GM19043 (cell line): ENCODE results near the gene LONP1.

ENCODE experiments used
- ATAC-seq: cut with Tn5 transposase; IDR thresholded peaks from one replicate; pipeline ENCODE4 v1.9.1; 2021; ENCODE audit warnings: low read depth; ENCODE audit not compliant: unreplicated experiment

The LONP1 gene

GRCh38 chr19:5680437-5681368 lies 39.2 kb downstream of the LONP1 start, which contains the start of the genes HSD11B1L and MICOS13:
TSS of gene HSD11B1L (plus strand) at chr19:5681027. CDS start at chr19:5684833, 3,806 bp downstream.
TSS of gene MICOS13 (minus strand) at chr19:5680516. CDS start at chr19:5680486, 30 bp downstream.
- peak; percentile 81 for ATAC-seq

DNA sequence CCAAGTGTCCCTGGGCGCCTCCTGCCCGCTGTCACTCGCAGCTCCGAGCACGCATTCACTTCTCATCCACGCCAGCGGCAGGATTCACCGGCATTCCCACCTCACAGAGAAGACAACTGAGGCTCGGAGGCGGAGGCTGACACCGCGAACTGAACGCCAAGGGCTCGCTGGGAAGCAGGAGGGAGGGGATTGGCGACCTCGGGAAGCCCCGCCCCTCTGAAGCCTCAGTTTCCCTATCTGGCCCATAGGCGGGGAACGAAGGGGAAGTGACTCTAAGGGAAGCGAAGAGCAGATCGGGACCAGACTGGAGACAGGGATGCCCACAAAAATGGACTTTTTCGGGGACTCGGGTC lies 39.9 kb downstream of the LONP1 start:
- ATAC-seq = no peak

GRCh38 chr19:5679289-5680083 lies 40.5 kb downstream of the LONP1 start:
- no peak for ATAC-seq

DNA sequence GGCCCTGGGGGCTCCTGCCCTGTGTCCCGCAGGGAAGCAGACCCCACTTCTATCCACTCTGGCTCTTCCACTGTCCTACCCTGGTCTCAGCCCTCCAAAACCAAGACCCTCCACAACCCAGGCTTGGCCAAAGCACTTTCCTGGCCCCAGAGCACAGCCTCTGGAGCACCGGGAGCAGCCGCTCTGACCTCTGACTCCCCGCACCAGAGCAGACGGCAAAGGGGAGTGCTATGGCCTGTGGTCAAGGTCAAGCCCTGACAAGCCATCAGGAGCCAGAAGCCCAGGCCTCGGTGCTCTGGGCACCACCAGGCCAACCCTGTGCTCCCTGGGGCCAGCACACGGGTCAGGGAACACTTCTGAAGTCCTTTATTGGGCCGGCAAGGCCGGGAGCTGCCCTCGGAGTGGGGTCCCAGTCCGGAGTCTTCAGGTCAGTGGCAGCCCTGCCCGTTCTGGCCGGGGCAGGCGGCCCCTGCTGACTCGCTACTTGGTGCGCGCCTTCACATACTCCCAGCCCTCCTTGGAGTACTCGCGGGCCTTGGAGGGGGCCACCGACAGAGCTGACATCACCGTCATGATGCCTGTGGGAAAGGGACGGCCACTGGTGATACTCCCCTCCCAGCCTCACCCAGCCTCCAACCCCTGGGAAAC lies 41.8 kb downstream of the LONP1 start:
- no peak for ATAC-seq

DNA sequence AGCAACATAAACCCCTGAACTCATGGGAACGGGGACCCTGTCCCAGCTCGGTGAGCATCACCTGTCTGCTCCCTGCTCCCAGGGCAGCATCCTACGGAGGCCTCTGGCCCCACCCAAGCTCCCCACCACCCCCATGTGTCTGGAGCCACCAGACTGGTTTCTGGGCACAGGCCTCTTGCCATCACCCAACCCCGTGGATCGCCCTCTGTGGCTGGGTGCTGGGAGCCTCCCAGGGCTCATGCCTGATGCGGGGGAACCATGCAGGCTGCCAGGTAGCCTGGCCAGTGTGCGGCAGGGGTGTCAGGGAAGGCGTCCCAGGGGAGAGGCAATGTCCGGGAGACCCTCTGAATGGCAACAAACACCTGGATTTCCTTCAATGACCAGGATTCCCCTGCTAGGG lies 42.4 kb downstream of the LONP1 start:
- ATAC-seq = no peak

DNA sequence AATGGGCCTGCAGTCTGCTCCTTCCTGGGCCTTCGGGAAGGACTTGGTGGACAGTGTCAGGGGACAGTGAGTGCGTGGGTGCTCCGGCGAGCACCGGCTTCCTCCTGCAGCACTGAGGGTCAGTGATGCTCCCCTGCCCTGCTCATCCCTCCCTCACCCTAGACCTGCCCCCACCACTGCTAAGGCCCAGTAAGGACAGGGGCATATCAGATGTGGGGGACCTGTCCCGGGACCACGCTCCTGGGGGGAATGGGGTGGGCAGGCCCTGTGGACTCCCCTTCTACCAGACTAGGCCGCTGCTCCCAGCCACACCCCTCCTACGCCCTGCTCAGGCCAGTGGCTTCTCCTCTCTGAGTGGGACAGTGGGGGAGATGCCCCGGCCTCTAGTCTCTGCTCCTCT lies 42.8 kb downstream of the LONP1 start:
- no peak for ATAC-seq

DNA sequence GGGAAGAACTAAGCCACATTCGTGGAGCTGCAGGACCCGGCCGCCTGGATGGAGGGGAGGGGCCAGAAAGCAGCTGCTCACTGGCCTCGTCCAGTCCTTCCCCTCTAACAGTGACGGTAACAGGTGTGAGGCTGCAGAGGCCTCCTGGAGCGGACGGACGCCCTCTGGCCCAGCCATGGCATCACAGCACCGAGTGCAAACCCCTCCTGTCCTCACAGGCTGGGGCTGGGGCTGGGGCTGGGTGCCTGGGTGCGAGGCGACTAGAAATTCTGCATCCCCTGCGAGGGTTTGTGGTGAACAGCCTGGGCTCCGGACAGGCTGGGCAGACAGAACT lies 43.2 kb downstream of the LONP1 start:
- ATAC-seq = no peak

GRCh38 chr19:5676105-5676771 lies 43.7 kb downstream of the LONP1 start:
- ATAC-seq = no peak

DNA sequence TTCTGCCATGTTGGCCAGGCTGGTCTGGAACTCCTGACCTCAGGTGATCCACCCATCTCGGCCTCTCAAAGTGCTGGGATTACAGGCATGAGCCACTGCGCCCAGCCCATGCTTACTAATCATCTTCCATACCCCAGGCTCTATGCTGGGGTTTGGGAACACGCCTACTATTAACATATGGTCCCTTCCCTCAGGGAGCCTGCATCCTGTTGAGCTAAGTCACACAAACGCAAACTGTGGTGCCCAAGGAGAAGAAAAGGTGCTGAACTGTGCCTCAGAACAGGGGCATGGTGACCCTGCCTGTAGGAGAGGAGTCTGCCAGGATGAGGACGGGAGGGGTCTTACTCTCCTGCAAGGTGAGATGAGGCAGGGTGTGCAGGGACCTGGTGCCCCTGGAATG lies 45.2 kb downstream of the LONP1 start:
- ATAC-seq = no peak

- no peak for ATAC-seq
Observed at GRCh38 chr19:5673752-5674151, 46.2 kb downstream of the LONP1 start.

- ATAC-seq = no peak
Observed at GRCh38 chr19:5672708-5673459, 47.1 kb downstream of the LONP1 start.

- ATAC-seq = no peak
Observed at GRCh38 chr19:5671600-5671999, 48.3 kb downstream of the LONP1 start.

DNA sequence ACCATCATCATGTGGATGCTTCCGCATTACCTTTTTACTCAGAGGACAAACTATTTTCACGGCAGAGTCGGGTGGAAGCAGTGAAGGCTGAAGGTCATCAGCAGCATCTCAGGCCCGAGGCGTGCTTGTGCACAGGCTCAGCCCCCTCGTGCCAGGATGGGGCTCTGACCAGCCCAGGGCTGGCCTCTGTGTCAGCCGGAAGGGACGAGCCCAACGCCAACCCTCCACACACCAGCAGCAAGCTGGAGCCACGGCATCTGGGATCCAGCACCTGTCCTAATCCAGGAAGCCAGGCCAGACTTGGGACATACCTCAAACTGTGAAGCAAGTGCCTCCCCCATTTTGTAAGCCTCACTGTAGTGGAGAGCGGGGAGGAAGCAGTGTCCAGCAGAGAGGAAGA lies 50.7 kb downstream of the LONP1 start:
- ATAC-seq = no peak

DNA sequence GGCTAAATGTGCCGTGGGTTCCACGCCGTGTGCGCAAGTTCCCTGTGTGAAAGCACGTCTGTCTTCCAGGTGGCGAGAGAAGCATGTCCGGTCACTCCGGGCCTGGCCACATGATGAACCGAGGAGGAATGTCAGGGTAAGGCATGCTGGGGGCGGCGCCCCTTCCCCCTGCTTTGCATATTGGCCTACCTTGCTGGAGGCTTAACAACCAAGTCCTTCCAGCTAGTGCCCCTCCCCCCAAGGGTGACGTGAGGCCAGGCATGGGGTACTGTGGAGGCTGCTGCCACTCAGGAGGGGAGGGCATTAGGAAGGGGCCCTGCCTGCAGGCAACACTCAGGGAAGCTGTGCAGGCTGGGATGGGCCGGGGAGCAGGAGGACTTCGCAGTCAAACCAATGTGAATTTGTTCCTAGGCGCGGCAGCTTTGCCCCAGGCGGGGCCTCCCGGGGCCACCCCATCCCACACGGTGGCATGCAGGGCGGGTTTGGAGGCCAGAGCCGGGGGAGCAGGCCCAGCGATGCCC lies 52.1 kb downstream of the LONP1 start:
- no peak for ATAC-seq

GRCh38 chr19:5666921-5667610 lies 52.9 kb downstream of the LONP1 start:
- ATAC-seq = no peak

DNA sequence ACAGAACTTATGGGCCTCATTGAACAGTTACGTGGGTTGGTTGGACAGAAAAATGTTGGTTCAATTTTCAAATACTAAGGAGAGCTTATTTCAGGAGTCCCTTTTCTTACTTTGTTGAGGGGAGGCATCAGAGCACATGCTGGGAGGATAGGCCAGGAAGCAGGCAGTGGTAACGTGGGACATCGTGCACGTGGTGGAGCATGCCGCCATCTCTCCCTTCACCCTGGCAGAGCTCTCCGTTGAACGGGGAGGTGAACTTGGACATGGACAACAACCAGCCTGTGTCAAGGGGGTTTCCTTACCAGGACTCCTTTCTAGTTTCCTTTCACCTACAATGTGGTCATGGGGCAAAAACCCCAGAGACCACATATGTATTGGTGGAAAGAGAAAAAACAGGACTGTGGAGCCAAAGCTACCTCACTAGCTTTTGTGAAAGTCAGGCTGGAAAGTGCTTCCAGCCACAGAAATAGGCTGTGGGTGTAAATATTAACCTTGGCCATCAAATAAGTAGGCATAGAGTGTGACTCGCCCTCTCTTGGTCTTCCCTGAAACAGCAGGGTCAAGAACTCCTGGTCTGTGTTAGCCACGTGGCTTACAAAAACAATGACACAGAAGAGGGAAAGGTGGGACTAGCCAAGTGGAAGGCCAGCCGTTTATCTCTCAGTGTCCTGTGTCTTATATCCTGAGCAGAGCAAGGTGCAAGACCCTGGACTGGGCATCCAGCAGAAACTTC lies 54.0 kb downstream of the LONP1 start:
- no peak for ATAC-seq

GRCh38 chr19:5664515-5664914 lies 55.4 kb downstream of the LONP1 start:
- no peak for ATAC-seq

GRCh38 chr19:5663904-5664303 lies 56.0 kb downstream of the LONP1 start:
- no peak for ATAC-seq
